ENCODE measurements around the gene SUN1.
"Not testable (repeated sequence)": the region's sequence is repeated elsewhere in the genome, so short reads cannot be mapped to it uniquely, and the experiment has no call there.

Gene SUN1

GRCh38 chr7:849781-850180, 17.5 kb downstream of the SUN1 start:
- no peak overlapping the region for H3K27ac ChIP-seq

GRCh38 chr7:851204-851603, 18.9 kb downstream of the SUN1 start:
- no peak overlapping the region for H3K27ac ChIP-seq
- H3K4me3 ChIP-seq: no peak overlapping the region

More at GRCh38 chr7:849781-850180, 17.5 kb downstream of the SUN1 start:
- H3K4me3 ChIP-seq: no peak overlapping the region

GRCh38 chr7:853366-854117, 21.3 kb downstream of the SUN1 start:
- Histone ChIP-seq H3K27ac (no peak overlapping the region), H3K4me3 (no peak overlapping the region)

GRCh38 chr7:854118-854775, 22.0 kb downstream of the SUN1 start:
- H3K4me3 ChIP-seq: no peak overlapping the region
- no peak overlapping the region for H3K27ac ChIP-seq

- no peak overlapping the region for H3K27ac ChIP-seq
- no peak overlapping the region for H3K4me3 ChIP-seq
These were observed 23.6 kb downstream of the SUN1 start for GRCh38 chr7:855686-856369.

- Histone ChIP-seq H3K27ac (no peak overlapping the region), H3K4me3 (no peak overlapping the region)
These were observed 24.3 kb downstream of the SUN1 start for GRCh38 chr7:856444-857095.

- Histone ChIP-seq H3K4me3 (no peak overlapping the region), H3K27ac (no peak overlapping the region)
These were observed 25.4 kb downstream of the SUN1 start for GRCh38 chr7:857661-858060.

GRCh38 chr7:859359-860030, 27.2 kb downstream of the SUN1 start:
- no peak overlapping the region for H3K27ac ChIP-seq
- H3K4me3 ChIP-seq: no peak overlapping the region

- Histone ChIP-seq H3K27ac (no peak overlapping the region), H3K4me3 (no peak overlapping the region)
These were observed 27.9 kb downstream of the SUN1 start for GRCh38 chr7:860149-860548.

- Histone ChIP-seq H3K27ac (no peak overlapping the region), H3K4me3 (no peak overlapping the region)
These were observed 28.9 kb downstream of the SUN1 start for GRCh38 chr7:861222-861621.

GRCh38 chr7:862157-862556, 29.9 kb downstream of the SUN1 start:
- H3K4me3 ChIP-seq: no peak overlapping the region
- H3K27ac ChIP-seq: no peak overlapping the region

- no peak overlapping the region for H3K27ac ChIP-seq
- H3K4me3 ChIP-seq: no peak overlapping the region
These were observed 30.8 kb downstream of the SUN1 start for GRCh38 chr7:863106-863505.

- Histone ChIP-seq H3K27ac (peak overlapping the region in 5 of 21 experiments; percentile 47 to 74 (median 71)), H3K4me3 (no peak overlapping the region)
These were observed 33.6 kb downstream of the SUN1 start for GRCh38 chr7:865921-866320.

GRCh38 chr7:867001-867405, 34.7 kb downstream of the SUN1 start:
- Histone ChIP-seq H3K27ac (peak overlapping the region in 11 of 21 experiments; percentile 7 to 73 (median 56)), H3K4me3 (no peak overlapping the region)

GRCh38 chr7:867406-868188, 35.3 kb downstream of the SUN1 start:
- Histone ChIP-seq H3K4me3 (no peak overlapping the region), H3K27ac (peak overlapping the region in 11 of 21 experiments; percentile 7 to 73 (median 56))

GRCh38 chr7:868189-868486, 35.9 kb downstream of the SUN1 start:
- Histone ChIP-seq H3K4me3 (no peak overlapping the region), H3K27ac (peak overlapping the region in 9 of 21 experiments; percentile 4 to 73 (median 56))

GRCh38 chr7:869348-869747, 37.1 kb downstream of the SUN1 start:
- Histone ChIP-seq H3K4me3 (no peak overlapping the region), H3K27ac (peak overlapping the region in 4 of 21 experiments; percentile 1 to 32 (median 10))

GRCh38 chr7:871900-872537, 39.7 kb downstream of the SUN1 start:
- H3K27ac ChIP-seq: peak overlapping the region in 3 of 21 experiments; percentile 3 to 66 (median 31)

GRCh38 chr7:872685-873084, 40.4 kb downstream of the SUN1 start:
- not testable (repeated sequence) for H3K4me3 ChIP-seq
- peak overlapping the region in 4 of 21 experiments; percentile 28 to 57 (median 33) for H3K27ac ChIP-seq

More at GRCh38 chr7:871900-872537, 39.7 kb downstream of the SUN1 start:
- no peak overlapping the region for H3K4me3 ChIP-seq

Data from skin epidermis (tissue), 12 donors.